GM18499 (cell line): Measurements from ENCODE around the gene ZNF613.

Source experiments
- ATAC-seq: cut with Tn5 transposase; IDR thresholded peaks from one replicate; pipeline ENCODE4 v1.9.1; 2021; ENCODE audit warnings: moderate number of reproducible peaks; ENCODE audit not compliant: insufficient read depth, unreplicated experiment

ZNF613 gene

GRCh38 chr19:51994048-51994644 is 66.9 kb downstream of the ZNF613 start:
- ATAC-seq: no peak
